C4-2B (cell line): Measurements from ENCODE around the gene PGBD4.

Experiments used
- H3K27ac ChIP-seq: fragments of 450-650 bp; 2 replicates; pipeline ENCODE4 v1.5.1; 2017
- CTCF ChIP-seq: fragments of 450-650 bp; conservative IDR thresholded peaks from 2 replicates; pipeline ENCODE4 v1.5.1; 2017; ENCODE audit warnings: mild to moderate bottlenecking
- ZFX ChIP-seq: fragments of 450-650 bp; IDR thresholded peaks from 2 replicates; pipeline ENCODE4 v1.6.1; 2017

Gene PGBD4

GRCh38 chr15:34065261-34065660 is 36.6 kb upstream of the PGBD4 start:
- H3K27ac ChIP-seq: no peak overlapping the region
- TF ChIP-seq ZFX (no peak), CTCF (no peak)

GRCh38 chr15:34065941-34066340 is 35.9 kb upstream of the PGBD4 start:
- no peak for TF ChIP-seq CTCF
- TF ChIP-seq ZFX: no peak
- H3K27ac ChIP-seq: no peak overlapping the region

- no peak overlapping the region for H3K27ac ChIP-seq
- no peak for TF ChIP-seq CTCF
Measured at GRCh38 chr15:34070003-34070402, 31.9 kb upstream of the PGBD4 start.

- no peak for TF ChIP-seq CTCF
- TF ChIP-seq ZFX: no peak
- no peak overlapping the region for H3K27ac ChIP-seq
Measured at GRCh38 chr15:34076785-34077184, 25.1 kb upstream of the PGBD4 start.

GRCh38 chr15:34078900-34079299 is 23.0 kb upstream of the PGBD4 start:
- TF ChIP-seq ZFX: no peak
- TF ChIP-seq CTCF: no peak
- no peak overlapping the region for H3K27ac ChIP-seq

GRCh38 chr15:34079904-34080303 is 22.0 kb upstream of the PGBD4 start:
- no peak overlapping the region for H3K27ac ChIP-seq
- TF ChIP-seq CTCF (no peak), ZFX (no peak)

GRCh38 chr15:34084086-34084485 is 17.8 kb upstream of the PGBD4 start:
- TF ChIP-seq ZFX (no peak), CTCF (no peak)

More at GRCh38 chr15:34084086-34084485, 17.8 kb upstream of the PGBD4 start:
- H3K27ac ChIP-seq: no peak overlapping the region
